ENCODE measurements around the gene AMFR.
"Not testable (repeated sequence)": the region's sequence is repeated elsewhere in the genome, so short reads cannot be mapped to it uniquely, and the experiment has no call there.

AMFR gene

DNA sequence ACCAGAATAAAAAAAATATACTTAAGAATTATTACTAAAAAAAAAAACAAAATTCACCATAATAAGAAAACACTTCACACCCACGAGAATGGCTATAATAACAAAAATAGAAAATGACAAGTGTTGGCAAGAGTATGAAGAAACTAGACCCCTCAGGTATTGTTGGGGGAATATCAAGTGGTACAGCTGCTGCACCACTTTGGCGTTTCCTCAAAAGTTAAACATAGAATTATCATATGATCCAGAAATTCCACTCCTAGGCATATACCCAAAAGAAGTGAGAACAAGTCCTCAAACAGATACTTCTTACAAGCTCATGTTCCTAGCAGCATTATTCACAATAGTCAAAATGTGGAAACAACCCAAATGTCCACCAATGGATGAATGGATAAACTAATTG is 26.3 kb downstream of the AMFR start:
- no peak overlapping the region for H3K27ac ChIP-seq (ENCODE audit: low read length, poor library complexity, severe bottlenecking)
- H3K4me3 ChIP-seq (ENCODE audit: insufficient read depth in 1 of 2, low read depth in 1 of 2, low read length in 2 of 2), result no peak overlapping the region
- H3K23ac ChIP-seq (ENCODE audit: low read length in 2 of 2), result no peak overlapping the region
- no peak overlapping the region for H3K14ac ChIP-seq (ENCODE audit: low read length in 2 of 2)
- no peak overlapping the region for H2AFZ ChIP-seq (ENCODE audit: low read depth, low read length)
- no peak overlapping the region for H3K4me2 ChIP-seq (ENCODE audit: low read length, poor library complexity, severe bottlenecking)
- H2BK12ac ChIP-seq (ENCODE audit: low read length in 2 of 2), result no peak overlapping the region
- H3K79me1 ChIP-seq (replicated peaks; ENCODE audit: low read length, poor library complexity, severe bottlenecking), result peaks cover 10% of the 10 kb centered on the region
- no peak overlapping the region for H2AK5ac ChIP-seq (ENCODE audit: low read length, severe bottlenecking)
- no peaks in the 10 kb centered on the region for H3K27me3 ChIP-seq (ENCODE audit: control insufficient read depth in 1 of 2, insufficient read depth in 1 of 2, low read length in 2 of 2)
- H3K18ac ChIP-seq (ENCODE audit: low read depth in 1 of 2, low read length in 2 of 2), result no peak overlapping the region
- H2BK15ac ChIP-seq (ENCODE audit: low read depth, poor library complexity, severe bottlenecking), result no peak overlapping the region
- no peak overlapping the region for H2BK120ac ChIP-seq (ENCODE audit: low read depth, low read length)
- DNase-seq, result no peak
- no peaks in the 10 kb centered on the region for H3K9me3 ChIP-seq (ENCODE audit: control insufficient read depth, low read length)
- H3K9ac ChIP-seq (ENCODE audit: low read length), result no peak overlapping the region
- H4K8ac ChIP-seq (ENCODE audit: low read length), result no peak overlapping the region
- peaks cover 17 to 59% of the 10 kb centered on the region in 2 experiments for H3K36me3 ChIP-seq (ENCODE audit: control insufficient read depth in 1 of 2, insufficient read depth in 2 of 2, low read depth in 1 of 2, low read length in 2 of 2)
- H4K91ac ChIP-seq (ENCODE audit: low read length), result no peak overlapping the region
- no peak overlapping the region for H2BK5ac ChIP-seq (ENCODE audit: low read depth, low read length, poor library complexity, severe bottlenecking)
- 100% methylated on average over 1 of the region's 2 CpGs for WGBS
- H3K4me1 ChIP-seq (ENCODE audit: control insufficient read depth, insufficient read depth, low read depth, low read length), result no peaks in the 10 kb centered on the region
- H3K4ac ChIP-seq (ENCODE audit: low read depth in 1 of 2, low read length in 2 of 2), result no peak overlapping the region

- not testable (repeated sequence) for H2AFZ ChIP-seq (ENCODE audit: low read depth, low read length); H3K4me3 ChIP-seq (ENCODE audit: insufficient read depth in 1 of 2, low read depth in 1 of 2, low read length in 2 of 2); H3K9ac ChIP-seq (ENCODE audit: low read length); H3K27ac ChIP-seq (ENCODE audit: low read length, poor library complexity, severe bottlenecking); H3K4me2 ChIP-seq (ENCODE audit: low read length, poor library complexity, severe bottlenecking); H2BK12ac ChIP-seq (ENCODE audit: low read length in 2 of 2); H4K91ac ChIP-seq (ENCODE audit: low read length); H3K14ac ChIP-seq (ENCODE audit: low read length in 2 of 2); H2AK5ac ChIP-seq (ENCODE audit: low read length, severe bottlenecking); DNase-seq; H3K4ac ChIP-seq (ENCODE audit: low read depth in 1 of 2, low read length in 2 of 2); H3K27me3 ChIP-seq (ENCODE audit: control insufficient read depth in 1 of 2, insufficient read depth in 1 of 2, low read length in 2 of 2); H3K18ac ChIP-seq (ENCODE audit: low read depth in 1 of 2, low read length in 2 of 2); H2BK5ac ChIP-seq (ENCODE audit: low read depth, low read length, poor library complexity, severe bottlenecking); H4K8ac ChIP-seq (ENCODE audit: low read length); H2BK15ac ChIP-seq (ENCODE audit: low read depth, poor library complexity, severe bottlenecking); H3K23ac ChIP-seq (ENCODE audit: low read length in 2 of 2); H3K4me1 ChIP-seq (ENCODE audit: control insufficient read depth, insufficient read depth, low read depth, low read length); H3K9me3 ChIP-seq (ENCODE audit: control insufficient read depth, low read length); H3K79me1 ChIP-seq (replicated peaks; ENCODE audit: low read length, poor library complexity, severe bottlenecking); H2BK120ac ChIP-seq (ENCODE audit: low read depth, low read length)
- H3K36me3 ChIP-seq (ENCODE audit: control insufficient read depth in 1 of 2, insufficient read depth in 2 of 2, low read depth in 1 of 2, low read length in 2 of 2), result peaks cover 6 to 36% of the 10 kb centered on the region in 2 experiments
- WGBS, result 0% methylated on average over 1 of the region's 3 CpGs
Measured at GRCh38 chr16:56396724-56397123, 28.6 kb downstream of the AMFR start.

DNA sequence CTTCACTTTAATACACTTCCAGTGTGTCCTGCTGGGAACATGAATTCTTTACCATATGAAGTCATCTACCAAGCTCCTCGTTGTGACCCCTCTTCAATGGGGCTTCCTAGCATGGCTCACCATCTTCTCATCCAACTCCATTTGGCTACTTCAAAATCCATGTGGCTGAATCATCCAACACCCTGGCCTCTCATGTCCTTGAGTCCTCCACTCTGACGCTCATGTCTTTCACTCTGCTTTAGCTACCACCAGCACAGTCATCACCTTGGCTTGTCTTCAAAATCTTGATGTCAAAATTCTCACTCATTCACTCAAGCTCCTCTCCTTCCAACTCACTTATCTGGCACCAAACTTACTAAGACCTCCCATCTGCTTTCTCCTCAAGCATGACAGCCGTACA is 35.8 kb downstream of the AMFR start:
- Histone ChIP-seq H2BK5ac (ENCODE audit: low read depth, low read length, poor library complexity, severe bottlenecking) (no peak overlapping the region), H3K9ac (ENCODE audit: low read length) (peak overlapping the region; percentile 13), H3K9me3 (ENCODE audit: control insufficient read depth, low read length) (no peaks in the 10 kb centered on the region), H2BK120ac (ENCODE audit: low read depth, low read length) (no peak overlapping the region), H3K36me3 (ENCODE audit: control insufficient read depth in 1 of 2, insufficient read depth in 2 of 2, low read depth in 1 of 2, low read length in 2 of 2) (peaks cover 22 to 57% of the 10 kb centered on the region in 2 experiments), H3K14ac (ENCODE audit: low read length in 2 of 2) (no peak overlapping the region), H3K4me1 (ENCODE audit: control insufficient read depth, insufficient read depth, low read depth, low read length) (peaks cover 4% of the 10 kb centered on the region), H3K4me2 (ENCODE audit: low read length, poor library complexity, severe bottlenecking) (no peak overlapping the region), H3K27ac (ENCODE audit: low read length, poor library complexity, severe bottlenecking) (peak overlapping the region; percentile 15), H3K4ac (ENCODE audit: low read depth in 1 of 2, low read length in 2 of 2) (no peak overlapping the region), H2AFZ (ENCODE audit: low read depth, low read length) (no peak overlapping the region), H2BK15ac (ENCODE audit: low read depth, poor library complexity, severe bottlenecking) (no peak overlapping the region), H2AK5ac (ENCODE audit: low read length, severe bottlenecking) (no peak overlapping the region), H3K79me1 (replicated peaks; ENCODE audit: low read length, poor library complexity, severe bottlenecking) (peaks cover 7% of the 10 kb centered on the region), H4K91ac (ENCODE audit: low read length) (peak overlapping the region; percentile 18), H3K4me3 (ENCODE audit: insufficient read depth in 1 of 2, low read depth in 1 of 2, low read length in 2 of 2) (no peak overlapping the region), H3K18ac (ENCODE audit: low read depth in 1 of 2, low read length in 2 of 2) (no peak overlapping the region), H3K23ac (ENCODE audit: low read length in 2 of 2) (no peak overlapping the region), H4K8ac (ENCODE audit: low read length) (no peak overlapping the region), H3K27me3 (ENCODE audit: control insufficient read depth in 1 of 2, insufficient read depth in 1 of 2, low read length in 2 of 2) (no peaks in the 10 kb centered on the region), H2BK12ac (ENCODE audit: low read length in 2 of 2) (no peak overlapping the region)
- DNase-seq, result peak; percentile 83
- WGBS, result 26% methylated on average over 3 of the region's 3 CpGs

DNA sequence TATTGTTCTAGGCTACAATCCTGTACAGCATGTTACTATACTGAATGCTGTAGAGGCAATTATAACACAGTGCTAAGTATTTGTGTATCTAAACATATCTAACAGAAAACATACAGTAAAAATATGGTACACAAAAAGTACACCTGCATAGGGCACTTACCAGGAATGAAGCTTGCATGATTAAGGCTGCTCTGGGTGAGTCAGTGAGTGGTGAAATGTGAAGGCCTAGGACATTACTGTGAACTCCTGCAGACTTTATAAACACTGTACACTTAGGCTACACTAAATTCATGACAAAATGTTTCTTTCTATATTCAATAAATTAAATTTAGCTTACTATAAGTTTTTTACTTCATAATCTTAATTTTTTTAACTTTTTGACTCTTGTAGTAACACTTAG is 37.1 kb downstream of the AMFR start:
- Histone ChIP-seq H3K14ac (ENCODE audit: low read length in 2 of 2) (no peak overlapping the region), H2BK12ac (ENCODE audit: low read length in 2 of 2) (no peak overlapping the region), H2BK15ac (ENCODE audit: low read depth, poor library complexity, severe bottlenecking) (no peak overlapping the region), H3K4me2 (ENCODE audit: low read length, poor library complexity, severe bottlenecking) (no peak overlapping the region), H3K4ac (ENCODE audit: low read depth in 1 of 2, low read length in 2 of 2) (no peak overlapping the region), H3K9me3 (ENCODE audit: control insufficient read depth, low read length) (no peaks in the 10 kb centered on the region), H3K4me3 (ENCODE audit: insufficient read depth in 1 of 2, low read depth in 1 of 2, low read length in 2 of 2) (no peak overlapping the region), H2BK120ac (ENCODE audit: low read depth, low read length) (no peak overlapping the region), H2AFZ (ENCODE audit: low read depth, low read length) (no peak overlapping the region), H3K9ac (ENCODE audit: low read length) (no peak overlapping the region), H3K79me1 (replicated peaks; ENCODE audit: low read length, poor library complexity, severe bottlenecking) (peaks cover 10% of the 10 kb centered on the region), H4K8ac (ENCODE audit: low read length) (no peak overlapping the region), H2AK5ac (ENCODE audit: low read length, severe bottlenecking) (no peak overlapping the region), H2BK5ac (ENCODE audit: low read depth, low read length, poor library complexity, severe bottlenecking) (no peak overlapping the region), H4K91ac (ENCODE audit: low read length) (no peak overlapping the region), H3K4me1 (ENCODE audit: control insufficient read depth, insufficient read depth, low read depth, low read length) (peaks cover 7% of the 10 kb centered on the region), H3K18ac (ENCODE audit: low read depth in 1 of 2, low read length in 2 of 2) (no peak overlapping the region), H3K23ac (ENCODE audit: low read length in 2 of 2) (no peak overlapping the region), H3K36me3 (ENCODE audit: control insufficient read depth in 1 of 2, insufficient read depth in 2 of 2, low read depth in 1 of 2, low read length in 2 of 2) (peaks cover 24 to 70% of the 10 kb centered on the region in 2 experiments), H3K27ac (ENCODE audit: low read length, poor library complexity, severe bottlenecking) (no peak overlapping the region), H3K27me3 (ENCODE audit: control insufficient read depth in 1 of 2, insufficient read depth in 1 of 2, low read length in 2 of 2) (no peaks in the 10 kb centered on the region)
- peak; percentile 40 for DNase-seq

Data from mesenchymal stem cell (in vitro differentiated cells and primary cell).